ENCODE data around the gene PDP2.

DNA sequence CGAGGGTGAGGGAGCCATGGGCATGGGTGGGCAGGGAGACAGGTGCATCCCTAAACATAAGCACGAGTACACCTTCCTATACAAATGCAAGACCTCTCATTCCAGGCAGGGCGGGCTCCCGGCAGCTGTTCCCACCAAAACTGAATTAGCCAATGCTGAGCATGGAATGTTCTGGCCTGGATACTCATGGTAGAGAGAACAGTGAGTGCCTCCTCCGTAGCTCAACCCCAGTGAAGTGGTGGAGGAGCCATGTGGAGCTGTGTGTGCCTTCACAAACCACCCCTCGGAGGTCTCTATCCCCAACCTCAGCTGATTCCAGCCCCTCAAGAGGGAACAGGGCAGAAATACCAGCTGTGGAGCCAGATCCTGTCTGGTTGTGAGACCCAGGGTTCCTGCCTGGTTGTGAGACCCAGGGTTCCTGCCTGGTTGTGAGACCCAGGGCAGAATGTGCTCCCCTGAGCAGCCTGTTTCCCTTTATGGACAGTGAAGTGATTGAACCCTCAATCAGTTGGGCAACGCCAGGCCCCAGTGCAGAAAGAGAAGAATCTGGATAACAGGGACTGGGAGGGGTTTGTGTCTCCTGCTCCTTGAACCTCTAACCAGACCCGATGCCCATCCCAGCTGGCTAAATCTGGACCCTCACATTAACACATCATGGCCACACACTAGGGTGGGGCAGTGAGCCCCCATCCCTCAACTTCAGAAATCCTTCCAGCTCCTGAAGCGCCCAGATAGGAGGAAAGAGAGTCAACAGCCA is 40.8 kb downstream of the PDP2 start:
- TF ChIP-seq SUZ12 (IDR thresholded peaks at IDR 0.05) = no peak
- TF ChIP-seq FOXA1 (IDR thresholded peaks at IDR 0.05) = no peak
- TF ChIP-seq SP1 (IDR thresholded peaks at IDR 0.05) = no peak
- TF ChIP-seq FOXK2 (IDR thresholded peaks at IDR 0.05) = no peak
